Left kidney (tissue), 2 donors: ENCODE measurements around the gene GDPD1. TPM values are rescaled to one million over a fixed set of nuclear protein-coding genes. Genes with fewer than 3 reads are reported as not detected.
"Not testable (repeated sequence)": the region's sequence is repeated elsewhere in the genome, so short reads cannot be mapped to it uniquely, and the experiment has no call there.

Experiments used
- DNase-seq: peaks from one replicate; pipeline ENCODE4 v3.0.0-alpha.2; 2013
- polyA plus RNA-seq: library from polyadenylated mRNA; unstranded; fragments of 120-200 nt; gene quantifications from one replicate; pipeline ENCODE4 v1.2.1, GENCODE V29; 2013; ENCODE audit not compliant: insufficient read length

Gene GDPD1
- polyA plus RNA-seq, 1 donor, result 12.5 TPM

GRCh38 chr17:59244081-59244480 is 23.8 kb downstream of the GDPD1 start:
- DNase-seq, result no peak

- no peak for DNase-seq
These were observed 34.4 kb downstream of the GDPD1 start for GRCh38 chr17:59254742-59255141.

- no peak for DNase-seq
These were observed 36.8 kb downstream of the GDPD1 start for GRCh38 chr17:59257101-59257500.

GRCh38 chr17:59260722-59261121 is 40.4 kb downstream of the GDPD1 start:
- DNase-seq, result no peak

- no peak for DNase-seq
These were observed 46.4 kb downstream of the GDPD1 start for GRCh38 chr17:59266745-59267144.

- DNase-seq, result no peak
These were observed 47.5 kb downstream of the GDPD1 start for GRCh38 chr17:59267776-59268175.

GRCh38 chr17:59275618-59276017 is 55.3 kb downstream of the GDPD1 start:
- DNase-seq, result no peak

GRCh38 chr17:59277031-59277430 is 56.7 kb downstream of the GDPD1 start:
- no peak for DNase-seq

- DNase-seq, result no peak
These were observed 58.1 kb downstream of the GDPD1 start for GRCh38 chr17:59278406-59278805.

- no peak for DNase-seq
These were observed 64.0 kb downstream of the GDPD1 start for GRCh38 chr17:59284317-59284716.

- DNase-seq, result no peak
These were observed 67.1 kb downstream of the GDPD1 start for GRCh38 chr17:59287452-59287851.

GRCh38 chr17:59287891-59288290 is 67.6 kb downstream of the GDPD1 start:
- no peak for DNase-seq

GRCh38 chr17:59289981-59290301 is 69.6 kb downstream of the GDPD1 start:
- no peak for DNase-seq

GRCh38 chr17:59290302-59290998 is 70.1 kb downstream of the GDPD1 start:
- DNase-seq, result not testable (repeated sequence)

- no peak for DNase-seq
These were observed 71.8 kb downstream of the GDPD1 start for GRCh38 chr17:59292174-59292523.

GRCh38 chr17:59296190-59296589 is 75.9 kb downstream of the GDPD1 start:
- no peak for DNase-seq

GRCh38 chr17:59298521-59298920 is 78.2 kb downstream of the GDPD1 start:
- no peak for DNase-seq

GRCh38 chr17:59299400-59300092 is 79.2 kb downstream of the GDPD1 start:
- no peak for DNase-seq

GRCh38 chr17:59300941-59301340 is 80.6 kb downstream of the GDPD1 start:
- no peak for DNase-seq

GRCh38 chr17:59304811-59305210 is 84.5 kb downstream of the GDPD1 start:
- no peak for DNase-seq

- DNase-seq, result no peak
These were observed 90.1 kb downstream of the GDPD1 start for GRCh38 chr17:59310263-59310920.

GRCh38 chr17:59311051-59311468 is 90.7 kb downstream of the GDPD1 start:
- DNase-seq, result no peak

- DNase-seq, result not testable (repeated sequence)
These were observed 91.2 kb downstream of the GDPD1 start for GRCh38 chr17:59311521-59311920.

GRCh38 chr17:59315866-59316265 is 95.6 kb downstream of the GDPD1 start:
- DNase-seq, result no peak
